Common myeloid progenitor, CD34-positive (primary cell): ENCODE data around the gene ECSCR. TPM values are rescaled to one million over a fixed set of nuclear protein-coding genes. Genes with fewer than 3 reads are reported as not detected.
"Not testable (repeated sequence)": the region's sequence is repeated elsewhere in the genome, so short reads cannot be mapped to it uniquely, and the experiment has no call there.

Experiments used
- CTCF ChIA-PET: fragments of 350-600 bp; sonication (Branson Sonifier 250); formaldehyde crosslinking; loops from one replicate; lab custom pipeline; 2021; ENCODE audit warnings: antibody characterized with exemption; lab: Charles Lee
- POLR2A ChIA-PET: fragments of 350-600 bp; sonication (Branson Sonifier 250); formaldehyde crosslinking; loops from one replicate; lab custom pipeline; 2021; ENCODE audit warnings: antibody characterized with exemption; lab: Charles Lee
- DNase-seq, 3 donors: peaks; one replicate each; pipeline versions ENCODE4 v3.0.0 to v3.0.0-alpha.2; 2013
- H3K27ac ChIP-seq, 2 experiments: 1 replicate in 1 of 2; 2 replicates in 1 of 2; pipeline ENCODE4 v1.7.0; 2013; ENCODE audit warnings: inconsistent platforms in 2 of 2, low read length in 2 of 2, mild to moderate bottlenecking in 2 of 2, low read depth in 1 of 2, moderate library complexity in 1 of 2; ENCODE audit not compliant: severe bottlenecking in 2 of 2, insufficient read depth in 1 of 2, poor library complexity in 1 of 2
- H3K27me3 ChIP-seq, 5 experiments: replicated peaks in 2 of 5; 1 replicate in 3 of 5; 2 replicates in 2 of 5; pipeline versions ENCODE4 v1.6.1 to v1.7.0; 2013; ENCODE audit warnings: low read length in 4 of 5, mild to moderate bottlenecking in 2 of 5, moderate library complexity in 2 of 5, inconsistent platforms in 1 of 5; ENCODE audit not compliant: insufficient read depth in 5 of 5, control insufficient read depth in 4 of 5
- H3K36me3 ChIP-seq, 4 experiments: 1 replicate in 2 of 4; 2 replicates in 2 of 4; pipeline versions ENCODE4 v1.6.1 to v1.7.0; 2013; ENCODE audit warnings: low read length in 3 of 4, control low read depth in 1 of 4, mild to moderate bottlenecking in 1 of 4; ENCODE audit not compliant: control insufficient read depth in 4 of 4, insufficient read depth in 4 of 4
- H3K4me1 ChIP-seq, 4 experiments: 1 replicate in 3 of 4; 2 replicates in 1 of 4; pipeline versions ENCODE4 v1.6.1 to v1.7.1; 2013; ENCODE audit warnings: low read length in 3 of 4, mild to moderate bottlenecking in 3 of 4, control low read depth in 1 of 4, inconsistent platforms in 1 of 4, moderate library complexity in 1 of 4; ENCODE audit not compliant: control insufficient read depth in 4 of 4, insufficient read depth in 4 of 4; ENCODE audit errors: control extremely low read depth in 1 of 4
- H3K4me3 ChIP-seq, 7 experiments: 1 replicate in 4 of 7; 2 replicates in 3 of 7; pipeline versions ENCODE4 v1.5.1 to v1.7.0; 2013; ENCODE audit warnings: mild to moderate bottlenecking in 7 of 7, low read length in 6 of 7, moderate library complexity in 6 of 7, inconsistent platforms in 2 of 7, low read depth in 2 of 7, control low read depth in 1 of 7; ENCODE audit not compliant: insufficient read depth in 4 of 7, control insufficient read depth in 1 of 7; ENCODE audit errors: extremely low read depth in 1 of 7
- H3K9me3 ChIP-seq, 5 experiments: 1 replicate in 4 of 5; 2 replicates in 1 of 5; pipeline versions ENCODE4 v1.6.1 to v1.7.1; 2013; ENCODE audit warnings: low read length in 4 of 5, mild to moderate bottlenecking in 2 of 5, inconsistent platforms in 1 of 5, low read depth in 1 of 5, moderate library complexity in 1 of 5; ENCODE audit not compliant: control insufficient read depth in 4 of 5, insufficient read depth in 2 of 5; ENCODE audit errors: control extremely low read depth in 1 of 5
- WGBS: methylation state at CpG from one replicate; pipeline ENCODE4 v1.1.5; 2013; ENCODE audit not compliant: insufficient coverage; 5-methylcytosine and 5-hydroxymethylcytosine counted together
- polyA plus RNA-seq: library from polyadenylated mRNA; unstranded; fragments of 120-200 nt; gene quantifications from one replicate; pipeline ENCODE4 v1.2.1, GENCODE V29; 2013

Gene ECSCR, protein sequence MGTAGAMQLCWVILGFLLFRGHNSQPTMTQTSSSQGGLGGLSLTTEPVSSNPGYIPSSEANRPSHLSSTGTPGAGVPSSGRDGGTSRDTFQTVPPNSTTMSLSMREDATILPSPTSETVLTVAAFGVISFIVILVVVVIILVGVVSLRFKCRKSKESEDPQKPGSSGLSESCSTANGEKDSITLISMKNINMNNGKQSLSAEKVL
- polyA plus RNA-seq = not detected

DNA sequence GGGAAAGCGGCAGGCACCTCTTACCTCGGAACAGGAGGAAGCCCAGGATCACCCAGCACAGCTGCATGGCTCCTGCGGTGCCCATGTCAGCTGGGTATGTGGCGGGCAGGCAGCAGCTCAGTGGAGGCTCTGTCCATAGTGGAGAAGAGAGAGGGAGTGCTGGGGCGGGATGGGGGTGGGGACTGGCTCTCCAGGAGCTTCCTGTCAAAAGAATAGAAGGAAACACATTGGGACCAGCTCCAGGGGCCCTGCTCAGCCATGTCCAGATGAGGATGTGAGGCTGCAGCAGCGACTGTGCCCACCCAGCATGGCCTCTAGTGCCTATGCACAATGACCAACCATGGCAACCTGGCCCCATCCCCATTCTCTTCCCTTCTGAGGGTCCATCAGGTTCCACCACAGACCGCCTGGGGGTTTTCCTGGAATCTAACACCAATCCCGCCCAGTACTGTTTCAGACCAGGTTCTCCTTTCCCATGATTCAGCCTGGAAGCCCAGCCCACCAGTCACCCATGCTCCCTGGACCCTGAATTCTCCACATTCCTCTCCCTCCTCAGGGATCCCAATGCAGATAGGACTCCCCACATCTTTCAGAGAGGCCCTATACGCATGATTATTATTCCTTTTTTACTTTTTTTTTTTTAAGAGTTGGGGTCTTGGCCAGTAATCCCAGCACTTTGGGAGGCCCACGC lies at the start of gene ECSCR:
Gene ECSCR, minus strand, starts transcription at position 158 of the 691 bp plus-strand sequence. Its CDS starts 73 bp downstream, at position 85.
- no peaks in the 10 kb centered on the region for H3K36me3 ChIP-seq
- 90% methylated on average over 7 of the region's 10 CpGs for WGBS
- no peaks in the 10 kb centered on the region for H3K9me3 ChIP-seq
- peaks cover 0 to 19% (median 10%) of the 10 kb centered on the region in 4 experiments for H3K4me1 ChIP-seq
- POLR2A ChIA-PET = no interaction called here
- DNase-seq = no peak
- CTCF ChIA-PET = interaction anchor here (0.7 to 1.9 kb wide), 3 partner anchors 35 to 51 kb away, joined by 3 to 5 read pairs (median 3); no protein-coding TSS in a partner anchor
- H3K4me3 ChIP-seq = no peak within 1 kb of the TSS
- H3K27ac ChIP-seq = no peak within 1 kb of the TSS
- no peaks in the 10 kb centered on the region for H3K27me3 ChIP-seq

DNA sequence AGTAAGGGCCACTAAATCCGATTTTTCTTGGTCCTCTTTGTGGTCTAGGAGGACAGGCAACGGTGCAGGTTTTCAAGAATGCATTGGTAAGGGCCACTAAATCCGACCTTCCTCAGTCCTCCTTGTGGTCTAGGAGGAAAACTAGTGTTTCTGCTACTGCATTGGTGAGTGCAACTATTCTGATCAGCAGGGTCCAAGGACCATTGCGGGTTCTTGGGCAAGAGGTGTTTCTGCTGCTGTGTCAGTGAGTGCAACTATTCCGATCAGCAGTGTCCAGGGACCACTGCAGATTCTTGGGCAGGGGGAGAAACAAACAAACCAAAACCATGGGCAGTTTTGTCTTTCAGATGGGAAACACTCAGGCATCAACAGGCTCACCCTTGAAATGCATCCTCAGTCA lies 42.2 kb upstream of the ECSCR start:
- H3K4me1 ChIP-seq, H3K4me3 ChIP-seq, DNase-seq, H3K27me3 ChIP-seq, POLR2A ChIA-PET, H3K36me3 ChIP-seq, H3K27ac ChIP-seq, H3K9me3 ChIP-seq: not testable (repeated sequence)
- 96% methylated on average over 5 of the region's 5 CpGs for WGBS
- CTCF ChIA-PET = interaction anchor here (1.4 to 5.5 kb wide), 4 partner anchors 8 to 85 kb away, joined by 3 to 34 read pairs (median 4); no protein-coding TSS in a partner anchor

DNA sequence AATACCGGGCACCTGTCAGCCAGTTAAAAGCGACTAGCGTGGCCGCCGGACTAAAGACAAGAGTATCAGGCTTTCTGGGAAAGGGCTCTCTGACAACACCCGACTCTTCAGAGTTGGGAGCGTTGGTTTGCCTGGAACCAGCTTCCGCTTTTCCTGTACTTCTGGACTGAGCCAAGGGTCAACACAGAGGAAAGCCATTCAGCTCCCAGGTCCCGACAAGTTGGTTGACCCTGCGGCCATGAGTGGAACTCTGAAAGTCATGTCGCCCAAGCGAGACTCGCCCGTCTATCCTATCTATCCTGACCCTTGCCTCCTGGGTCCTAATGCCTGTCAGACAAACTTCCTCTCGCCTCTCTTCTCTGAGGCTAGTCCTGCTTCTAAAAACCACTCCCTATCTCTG lies 41.3 kb upstream of the ECSCR start:
- 96% methylated on average over 15 of the region's 15 CpGs for WGBS
- H3K9me3 ChIP-seq, POLR2A ChIA-PET, H3K36me3 ChIP-seq, H3K4me1 ChIP-seq, DNase-seq, H3K4me3 ChIP-seq, H3K27me3 ChIP-seq: not testable (repeated sequence)
- CTCF ChIA-PET = interaction anchor here (1.0 to 5.5 kb wide), 6 partner anchors 9 to 116 kb away, joined by 3 to 34 read pairs (median 5); partner anchors contain the start of gene STING1
- H3K27ac ChIP-seq = peak overlapping the region in 1 of 2 experiments; percentile 25

DNA sequence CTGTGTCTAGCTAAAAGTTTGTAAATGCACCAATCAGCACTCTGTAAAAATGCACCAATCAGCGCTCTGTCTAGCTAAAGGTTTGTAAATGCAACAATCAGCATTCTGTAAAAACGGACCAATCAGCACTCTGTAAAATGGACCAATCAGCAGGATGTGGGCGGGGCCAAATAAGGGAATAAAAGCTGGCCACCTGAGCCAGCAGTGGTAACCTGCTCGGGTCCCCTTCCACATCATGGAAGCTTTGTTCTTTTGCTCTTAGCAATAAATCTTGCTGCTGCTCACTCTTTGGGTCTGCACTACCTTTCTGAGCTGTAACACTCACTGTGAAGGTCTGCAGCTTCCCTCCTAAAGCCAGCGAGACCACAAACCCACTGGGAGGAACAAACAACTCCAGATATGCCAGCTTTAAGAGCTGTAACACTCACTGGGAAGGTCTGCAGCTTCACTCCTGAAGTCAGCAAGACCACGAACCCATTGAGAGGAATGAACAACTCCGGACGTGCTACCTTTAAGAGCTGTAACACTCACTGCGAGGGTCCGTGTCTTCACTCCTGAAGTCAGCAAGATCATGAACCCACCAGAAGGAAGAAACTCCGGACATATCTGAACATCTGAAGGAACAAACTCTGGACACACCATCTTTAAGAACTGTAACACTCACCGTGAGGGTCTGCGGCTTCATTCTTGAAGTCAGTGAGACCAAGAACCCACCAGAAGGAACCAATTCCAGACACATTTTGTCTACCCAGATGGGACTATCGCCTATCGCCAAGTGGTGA lies 40.7 kb upstream of the ECSCR start:
- CTCF ChIA-PET = interaction anchor here (0.8 to 5.5 kb wide), 6 partner anchors 9 to 115 kb away, joined by 3 to 34 read pairs (median 4); partner anchors contain the start of gene STING1
- DNase-seq, H3K27me3 ChIP-seq, H3K36me3 ChIP-seq, H3K9me3 ChIP-seq, H3K4me3 ChIP-seq, H3K4me1 ChIP-seq: not testable (repeated sequence)
- WGBS = 91% methylated on average over 14 of the region's 15 CpGs
- H3K27ac ChIP-seq = peak overlapping the region in 1 of 2 experiments; percentile 25
- POLR2A ChIA-PET = interaction anchor here (0.6 kb wide), 1 partner anchor 87 kb away, joined by 3 read pairs; no protein-coding TSS in a partner anchor

DNA sequence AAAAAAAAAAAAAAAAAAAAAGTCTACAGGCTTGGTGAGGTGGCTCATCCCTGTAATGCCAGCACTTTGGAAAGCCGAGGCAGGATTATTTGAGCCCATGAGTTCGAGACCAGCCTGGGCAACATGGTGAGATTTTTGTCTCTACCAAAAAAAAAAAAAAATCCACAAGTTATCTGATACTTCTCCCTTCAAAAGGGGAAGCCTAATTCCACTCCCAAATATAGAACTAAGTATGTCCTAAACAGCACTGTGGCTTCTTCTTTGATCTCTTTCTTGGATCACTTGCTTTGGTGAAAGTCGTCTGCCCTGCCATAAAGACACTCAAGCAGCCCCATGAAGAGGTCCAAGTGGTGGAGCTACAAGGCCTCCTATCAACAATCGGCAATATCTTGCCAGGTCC lies 38.8 kb upstream of the ECSCR start:
- H3K27ac ChIP-seq = no peak overlapping the region
- H3K27me3 ChIP-seq = no peaks in the 10 kb centered on the region
- no peaks in the 10 kb centered on the region for H3K9me3 ChIP-seq
- ChIA-PET CTCF (interaction anchor here (1.1 to 5.5 kb wide), 2 partner anchors 11 to 19 kb away, joined by 3 to 34 read pairs; partner anchors contain the start of gene STING1), POLR2A (no interaction called here)
- H3K4me1 ChIP-seq = peaks cover 0 to 12% (median 5%) of the 10 kb centered on the region in 4 experiments
- 85% methylated on average over 4 of the region's 4 CpGs for WGBS
- no peak for DNase-seq
- no peaks in the 10 kb centered on the region for H3K36me3 ChIP-seq
- H3K4me3 ChIP-seq = no peak overlapping the region

DNA sequence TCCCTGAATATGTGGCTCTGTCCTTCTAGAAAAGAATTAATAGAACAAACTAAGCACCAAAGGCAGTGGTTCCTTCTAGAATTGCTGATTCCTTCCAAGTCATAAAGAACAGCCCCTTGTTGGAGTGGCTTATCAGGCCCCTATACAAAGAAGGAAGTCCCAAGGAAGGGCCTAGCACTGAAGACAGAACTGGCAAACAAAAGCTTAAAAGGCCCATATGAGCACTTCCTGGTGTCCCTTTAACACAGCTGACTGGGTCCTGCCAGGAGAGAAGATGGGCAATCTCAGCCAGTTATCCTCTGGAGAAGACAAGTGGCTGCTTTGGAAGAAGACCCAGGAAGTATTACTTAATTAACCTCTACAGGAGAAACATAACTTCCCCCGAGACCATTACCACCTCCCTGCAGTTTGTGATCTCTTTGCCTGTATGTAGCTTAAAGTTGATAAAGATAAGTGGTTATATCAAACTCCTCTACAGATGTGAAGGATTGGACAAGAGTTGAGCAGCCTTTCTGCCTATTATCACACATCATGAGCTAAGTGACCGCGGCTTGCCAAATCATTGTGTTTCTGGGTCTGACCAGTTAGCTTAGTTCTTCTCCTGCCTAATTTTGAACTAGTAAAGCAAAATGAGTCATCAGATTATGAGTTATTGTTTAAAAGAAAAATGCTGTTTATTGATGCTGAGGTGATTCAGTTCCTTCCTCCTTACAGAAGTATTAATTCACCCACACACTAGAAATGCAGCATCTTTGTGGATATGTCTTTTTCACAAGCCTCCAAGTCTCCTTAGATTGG lies 33.3 kb upstream of the ECSCR start:
- peak in 2 of 3 donors; percentile 41 to 65 for DNase-seq
- H3K27me3 ChIP-seq = no peaks in the 10 kb centered on the region
- H3K27ac ChIP-seq = peak overlapping the region in 1 of 2 experiments; percentile 12
- POLR2A ChIA-PET = interaction anchor here (1.5 kb wide), 1 partner anchor 14 kb away, joined by 6 read pairs; the partner anchor contains the start of gene STING1
- no peaks in the 10 kb centered on the region for H3K36me3 ChIP-seq
- CTCF ChIA-PET = interaction anchor here (0.9 to 4.5 kb wide), 10 partner anchors 9 to 78 kb away, joined by 3 to 28 read pairs (median 4); partner anchors contain the start of gene STING1
- WGBS = no CpG with 5 or more reads among the region's 3 CpGs
- H3K9me3 ChIP-seq = no peaks in the 10 kb centered on the region
- H3K4me3 ChIP-seq = no peak overlapping the region
- peaks cover 8 to 28% (median 17%) of the 10 kb centered on the region in 4 experiments for H3K4me1 ChIP-seq
